Activated naive CD4-positive, alpha-beta T cell treated with anti-CD3 and anti-CD28 coated beads for 36 hours (primary cell): Measurements from ENCODE around the gene FBXL17. TPM values are rescaled to one million over a fixed set of nuclear protein-coding genes. Genes with fewer than 3 reads are reported as not detected.
A peak's percentile ranks its signal among the peaks of the same experiment; 100 is the strongest.

Experiments used
- CTCF ChIA-PET: fragments of 350-600 bp; sonication (Branson Sonifier 250); formaldehyde crosslinking; loops from one replicate; lab custom pipeline; 2021; ENCODE audit warnings: antibody characterized with exemption; lab: Charles Lee
- DNase-seq: peaks from one replicate; pipeline ENCODE4 v3.0.0-alpha.2; 2020
- H3K27ac Mint-ChIP-seq: one replicate; pipeline ENCODE4 v1.8.0; 2021; ENCODE audit warnings: mild to moderate bottlenecking, mixed read lengths
- H3K27me3 Mint-ChIP-seq: one replicate; pipeline ENCODE4 v1.8.0; 2021; ENCODE audit warnings: low read depth, mixed read lengths
- H3K36me3 Mint-ChIP-seq: one replicate; pipeline ENCODE4 v1.8.0; 2021; ENCODE audit warnings: low read depth, mixed read lengths
- H3K4me1 Mint-ChIP-seq: one replicate; pipeline ENCODE4 v1.8.0; 2021; ENCODE audit warnings: low read depth, mixed read lengths
- H3K4me3 Mint-ChIP-seq: one replicate; pipeline ENCODE4 v1.8.0; 2021; ENCODE audit warnings: mild to moderate bottlenecking, moderate library complexity, mixed read lengths
- H3K9me3 Mint-ChIP-seq: one replicate; pipeline ENCODE4 v1.8.0; 2021; ENCODE audit warnings: mixed read lengths
- intact Hi-C: fragments of 100-400 bp; cut with micrococcal nuclease; formaldehyde crosslinking; loops from one replicate; pipeline ENCODE4 v1.15.1; 2023
- total RNA-seq, 2 experiments: library from RNA; stranded (reverse); gene quantifications; one replicate each; pipeline ENCODE4 v1.2.3, GENCODE V29; 2021

FBXL17 gene
- total RNA-seq, 2 experiments from 2014 or later = 3.5 to 4.3 TPM

DNA sequence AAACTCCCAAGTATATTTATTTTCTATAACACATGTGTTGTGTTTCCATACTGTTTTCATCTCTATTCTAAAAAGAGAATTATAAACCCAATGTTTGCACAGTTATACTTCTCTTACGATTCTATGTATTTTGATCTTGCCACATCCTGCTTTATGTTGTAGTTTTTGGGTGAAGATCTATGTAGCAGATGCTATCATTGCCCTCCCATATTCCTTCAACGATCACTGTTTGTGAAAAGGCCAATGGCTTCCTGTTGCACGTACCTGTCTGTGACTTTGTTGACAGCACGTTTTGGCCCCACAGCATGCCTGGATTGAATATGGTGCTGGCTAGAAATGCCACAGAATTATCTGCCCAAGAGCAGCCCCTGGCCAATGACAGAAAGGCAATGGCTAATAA, 456.7 kb downstream of the FBXL17 start:
- intact Hi-C loops = no loop called here
- Mint-ChIP-seq H3K4me3 (no peak overlapping the region), H3K4me1 (peaks cover 18% of the 10 kb centered on the region), H3K36me3 (no peaks in the 10 kb centered on the region), H3K27ac (no peak overlapping the region), H3K9me3 (no peaks in the 10 kb centered on the region), H3K27me3 (no peaks in the 10 kb centered on the region)
- CTCF ChIA-PET = no interaction called here
- no peak for DNase-seq

DNA sequence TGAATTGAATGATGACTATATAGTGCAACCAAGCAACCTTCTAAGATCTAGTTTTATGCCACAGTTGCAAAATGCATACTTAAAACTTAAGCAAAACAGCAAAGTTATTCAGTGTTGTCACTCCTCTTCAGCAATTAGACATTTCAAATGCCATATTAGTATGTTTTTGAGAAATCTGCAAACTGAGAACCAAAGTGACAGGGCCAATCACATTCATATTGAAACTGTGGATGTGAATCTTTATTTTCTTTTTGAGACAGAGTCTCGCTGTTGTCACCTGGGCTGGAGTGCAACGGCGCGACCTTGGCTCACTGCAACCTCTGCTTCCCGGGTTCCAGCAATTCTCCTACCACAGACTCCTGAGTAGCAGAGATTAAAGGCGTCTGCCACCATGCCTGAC, 461.9 kb downstream of the FBXL17 start:
- CTCF ChIA-PET = no interaction called here
- Mint-ChIP-seq H3K4me1 (peaks cover 14% of the 10 kb centered on the region), H3K36me3 (peaks cover 2% of the 10 kb centered on the region), H3K27ac (no peak overlapping the region), H3K9me3 (no peaks in the 10 kb centered on the region), H3K4me3 (no peak overlapping the region), H3K27me3 (no peaks in the 10 kb centered on the region)
- intact Hi-C loops = loop anchor here (2.0 kb wide), 1 partner anchor 33 kb away; no protein-coding TSS in a partner anchor
- peak; percentile 29 for DNase-seq

DNA sequence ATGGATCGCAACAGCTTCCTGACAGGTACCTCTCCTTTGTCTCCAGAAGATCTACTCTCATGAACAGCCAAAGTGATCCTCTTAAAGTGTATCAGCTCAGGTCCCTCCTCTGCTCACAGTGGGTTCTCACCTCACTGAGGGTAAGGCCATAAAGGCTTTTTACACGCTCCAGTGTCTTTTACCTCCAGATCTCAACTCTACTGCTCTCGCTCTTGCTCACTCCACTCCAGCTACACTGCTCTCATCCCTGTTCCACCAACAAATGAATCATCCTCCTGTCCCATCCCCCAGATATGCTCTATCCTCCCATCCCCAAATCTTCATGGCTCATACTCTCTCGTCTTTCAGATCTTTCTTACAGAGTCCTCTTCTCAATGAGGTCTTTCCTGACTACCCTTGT, 462.5 kb downstream of the FBXL17 start:
- no peak for DNase-seq
- CTCF ChIA-PET = no interaction called here
- H3K36me3 Mint-ChIP-seq = peaks cover 2% of the 10 kb centered on the region
- no peaks in the 10 kb centered on the region for H3K27me3 Mint-ChIP-seq
- H3K27ac Mint-ChIP-seq = no peak overlapping the region
- no peaks in the 10 kb centered on the region for H3K9me3 Mint-ChIP-seq
- intact Hi-C loops = no loop called here
- no peak overlapping the region for H3K4me3 Mint-ChIP-seq
- H3K4me1 Mint-ChIP-seq = peaks cover 14% of the 10 kb centered on the region

DNA sequence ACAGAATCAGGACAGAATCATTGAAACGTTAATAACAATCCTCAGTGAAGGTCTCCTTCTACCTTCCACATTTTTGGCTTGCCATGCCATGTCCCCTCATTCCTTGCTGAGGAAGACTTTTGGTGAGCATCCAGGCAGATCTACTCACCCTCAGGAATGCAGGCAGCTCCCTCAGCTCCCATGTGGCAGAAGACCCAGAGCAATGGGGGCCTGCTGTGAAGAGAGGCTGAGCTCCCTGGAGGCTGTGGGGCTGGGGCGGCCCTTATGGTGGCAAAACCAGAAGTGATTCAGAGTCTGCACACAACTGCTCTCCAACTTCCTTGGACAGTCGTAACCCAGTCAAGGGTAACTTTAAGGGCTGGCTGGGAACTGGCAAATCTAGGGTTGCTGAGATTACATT, 463.9 kb downstream of the FBXL17 start:
- Mint-ChIP-seq H3K9me3 (no peaks in the 10 kb centered on the region), H3K36me3 (peaks cover 3% of the 10 kb centered on the region), H3K4me1 (peaks cover 14% of the 10 kb centered on the region), H3K27me3 (no peaks in the 10 kb centered on the region), H3K27ac (no peak overlapping the region), H3K4me3 (no peak overlapping the region)
- DNase-seq = no peak
- intact Hi-C loops = no loop called here
- CTCF ChIA-PET = no interaction called here

DNA sequence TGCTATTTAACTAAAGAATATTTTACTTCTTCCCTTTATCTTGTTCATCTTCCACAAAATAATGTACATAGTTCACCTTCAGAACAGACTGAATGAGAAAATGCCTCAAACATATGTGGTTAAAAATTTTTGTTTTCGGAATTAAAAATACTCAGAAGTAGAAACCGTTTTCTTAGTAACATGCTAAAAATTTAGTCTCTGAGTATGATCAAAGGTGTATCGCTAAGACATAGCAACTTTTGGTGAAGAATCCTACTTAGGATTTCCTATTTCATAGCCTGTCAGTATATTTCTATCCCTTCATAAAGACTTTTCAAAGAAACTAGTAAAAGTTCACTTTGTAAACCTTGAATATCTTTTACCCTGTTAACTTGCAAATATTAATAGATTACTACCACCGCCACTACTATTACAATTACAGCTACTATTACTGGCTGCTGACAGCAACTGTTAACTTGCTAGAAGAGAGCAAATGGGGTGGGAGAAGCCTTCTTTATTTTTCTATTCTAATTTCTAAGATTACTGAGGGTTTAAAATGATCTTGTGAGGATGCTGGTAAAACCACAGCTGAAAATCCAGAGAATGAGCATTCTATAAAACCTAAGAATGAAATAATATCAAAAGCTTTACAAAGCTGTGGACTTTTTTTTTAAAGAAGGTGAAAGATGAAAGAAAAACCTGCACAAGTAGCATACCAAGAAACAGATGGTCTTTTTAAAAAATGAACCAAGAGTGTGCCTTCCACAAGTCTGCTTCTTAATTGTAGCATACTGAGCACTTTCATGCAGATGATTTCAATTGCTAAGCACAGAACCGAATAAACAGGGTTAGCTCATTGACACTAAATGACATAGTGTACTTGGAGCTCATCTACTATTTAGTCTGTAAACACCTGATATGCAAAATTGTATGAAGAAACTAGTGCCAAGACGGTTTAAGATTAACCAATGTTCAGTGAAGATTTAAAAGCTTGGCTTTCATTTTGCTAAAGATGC, 464.9 kb downstream of the FBXL17 start:
- Mint-ChIP-seq H3K4me3 (no peak overlapping the region), H3K4me1 (peaks cover 14% of the 10 kb centered on the region), H3K27ac (no peak overlapping the region), H3K9me3 (no peaks in the 10 kb centered on the region), H3K27me3 (no peaks in the 10 kb centered on the region), H3K36me3 (peaks cover 3% of the 10 kb centered on the region)
- intact Hi-C loops = no loop called here
- CTCF ChIA-PET = interaction anchor here (0.7 kb wide), 1 partner anchor 87 kb away, joined by 3 read pairs; no protein-coding TSS in a partner anchor
- DNase-seq = no peak

DNA sequence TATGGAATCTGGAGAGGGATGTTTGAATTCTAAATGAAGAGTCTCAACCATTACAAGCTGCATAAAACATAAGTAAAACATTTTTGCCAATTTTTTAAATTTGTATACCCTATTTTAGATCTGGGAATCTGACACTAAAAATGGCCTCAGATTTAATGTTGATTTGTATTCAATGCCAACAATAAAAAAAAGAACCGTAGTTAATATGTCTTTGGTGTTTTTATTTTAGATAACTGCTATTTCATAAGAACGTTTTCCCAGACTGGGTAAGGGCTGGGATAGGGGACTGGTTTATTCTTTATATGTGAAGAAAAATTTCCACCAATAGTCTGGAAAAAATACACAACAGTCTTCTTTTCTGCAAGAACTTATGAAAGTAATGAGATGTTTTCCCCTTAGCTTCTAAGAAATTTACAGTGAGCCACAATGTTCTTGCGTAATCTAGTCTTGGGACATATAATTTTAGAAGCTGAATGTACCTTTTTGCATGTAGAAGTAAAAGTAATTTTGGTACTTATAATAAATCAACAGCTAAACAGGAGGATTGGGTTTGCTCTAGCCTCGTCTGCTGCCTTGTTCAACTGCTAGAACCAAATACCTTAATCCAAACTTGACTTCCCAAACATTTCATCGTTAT, 466.6 kb downstream of the FBXL17 start:
- Mint-ChIP-seq H3K4me1 (peaks cover 14% of the 10 kb centered on the region), H3K9me3 (no peaks in the 10 kb centered on the region), H3K27ac (no peak overlapping the region), H3K4me3 (no peak overlapping the region), H3K27me3 (no peaks in the 10 kb centered on the region), H3K36me3 (peaks cover 3% of the 10 kb centered on the region)
- intact Hi-C loops = no loop called here
- DNase-seq = no peak
- CTCF ChIA-PET = interaction anchor here (0.6 kb wide), 1 partner anchor 431 kb away, joined by 3 read pairs; no protein-coding TSS in a partner anchor

DNA sequence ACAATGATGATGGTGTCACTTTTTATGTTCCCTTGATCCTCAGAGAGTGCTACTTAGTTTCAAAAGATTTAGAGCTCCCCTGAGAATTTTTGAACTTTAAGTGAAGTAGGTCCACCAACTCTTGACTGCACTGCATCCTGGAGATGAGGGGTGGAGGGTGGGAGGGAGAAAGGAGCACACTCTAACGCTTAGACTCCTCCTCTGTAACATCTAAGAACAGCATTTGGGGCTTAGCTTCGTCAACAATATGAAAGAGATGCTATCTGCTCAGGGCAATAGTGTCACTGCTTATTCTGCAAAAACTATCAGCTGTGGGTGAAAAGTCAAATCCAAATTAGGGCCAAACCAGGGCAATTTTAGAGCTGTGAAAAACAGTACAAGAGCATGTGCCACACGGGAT, 468.4 kb downstream of the FBXL17 start:
- DNase-seq = no peak
- Mint-ChIP-seq H3K9me3 (peaks cover 3% of the 10 kb centered on the region), H3K27me3 (no peaks in the 10 kb centered on the region), H3K4me3 (no peak overlapping the region), H3K36me3 (peaks cover 4% of the 10 kb centered on the region), H3K4me1 (peaks cover 4% of the 10 kb centered on the region), H3K27ac (no peak overlapping the region)
- CTCF ChIA-PET = no interaction called here
- intact Hi-C loops = no loop called here

DNA sequence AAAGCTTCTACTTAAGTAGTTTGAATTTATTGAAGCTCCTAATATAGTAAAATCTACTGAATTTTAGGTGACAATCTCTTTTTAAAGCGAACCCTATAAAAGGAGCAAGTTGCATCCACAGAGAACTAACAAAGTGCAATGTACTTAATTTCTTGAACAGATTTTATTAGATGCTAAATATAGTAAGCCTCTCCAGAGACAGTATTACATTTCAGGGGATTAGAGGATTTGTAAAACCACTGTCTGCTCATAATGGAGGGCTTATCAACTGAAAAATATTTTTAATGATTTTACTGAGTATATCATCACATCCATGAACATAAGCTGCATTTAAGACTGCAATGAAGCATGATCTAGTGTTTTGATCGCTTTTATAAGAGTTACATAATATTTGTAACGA, 481.2 kb downstream of the FBXL17 start:
- no peaks in the 10 kb centered on the region for H3K4me1 Mint-ChIP-seq
- peaks cover 9% of the 10 kb centered on the region for H3K36me3 Mint-ChIP-seq
- no peaks in the 10 kb centered on the region for H3K27me3 Mint-ChIP-seq
- DNase-seq = no peak
- H3K9me3 Mint-ChIP-seq = no peaks in the 10 kb centered on the region
- CTCF ChIA-PET = no interaction called here
- H3K4me3 Mint-ChIP-seq = no peak overlapping the region
- intact Hi-C loops = no loop called here
- no peak overlapping the region for H3K27ac Mint-ChIP-seq

DNA sequence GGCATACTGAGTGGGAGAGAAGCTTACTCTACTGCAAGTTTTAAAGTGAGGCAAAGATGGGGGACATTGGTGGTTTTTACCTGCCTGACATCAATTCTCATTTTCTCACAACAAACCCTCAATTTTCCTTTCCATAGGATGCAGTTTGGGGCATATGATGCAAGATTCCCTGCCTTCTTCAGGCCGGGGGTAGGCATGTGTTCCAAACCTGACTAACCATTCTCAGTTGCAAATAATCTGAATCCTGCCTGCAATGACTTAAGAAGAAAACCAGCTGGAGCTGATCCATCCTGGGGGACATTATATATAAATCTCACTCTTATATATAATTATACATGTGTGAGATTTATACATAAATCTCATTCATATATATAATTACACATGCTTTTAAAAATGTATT, 487.5 kb downstream of the FBXL17 start:
- intact Hi-C loops = no loop called here
- no peak for DNase-seq
- peaks cover 2% of the 10 kb centered on the region for H3K4me1 Mint-ChIP-seq
- peaks cover 5% of the 10 kb centered on the region for H3K36me3 Mint-ChIP-seq
- CTCF ChIA-PET = no interaction called here
- H3K4me3 Mint-ChIP-seq = no peak overlapping the region
- no peak overlapping the region for H3K27ac Mint-ChIP-seq
- no peaks in the 10 kb centered on the region for H3K9me3 Mint-ChIP-seq
- no peaks in the 10 kb centered on the region for H3K27me3 Mint-ChIP-seq

DNA sequence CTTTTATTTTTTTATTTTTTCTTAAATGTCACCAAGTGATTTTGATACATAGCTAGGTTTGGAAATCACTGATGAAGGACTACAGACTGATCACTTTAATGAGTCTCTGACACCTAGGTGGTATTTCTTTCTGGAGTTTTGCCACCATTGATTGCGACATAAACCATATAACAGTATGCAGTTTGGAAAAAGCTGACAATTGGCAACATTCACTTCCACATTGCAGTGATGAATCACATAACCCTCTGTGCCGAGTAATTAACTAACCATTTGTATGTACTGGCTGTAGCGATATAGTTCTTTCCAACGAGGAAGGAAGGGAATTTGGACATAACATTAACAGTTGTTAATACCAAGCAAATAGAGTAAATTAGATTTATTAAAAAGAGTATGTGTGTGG, 488.3 kb downstream of the FBXL17 start:
- Mint-ChIP-seq H3K9me3 (no peaks in the 10 kb centered on the region), H3K27ac (no peak overlapping the region), H3K27me3 (no peaks in the 10 kb centered on the region), H3K36me3 (no peaks in the 10 kb centered on the region), H3K4me1 (peaks cover 2% of the 10 kb centered on the region), H3K4me3 (no peak overlapping the region)
- no peak for DNase-seq
- intact Hi-C loops = no loop called here
- CTCF ChIA-PET = no interaction called here

DNA sequence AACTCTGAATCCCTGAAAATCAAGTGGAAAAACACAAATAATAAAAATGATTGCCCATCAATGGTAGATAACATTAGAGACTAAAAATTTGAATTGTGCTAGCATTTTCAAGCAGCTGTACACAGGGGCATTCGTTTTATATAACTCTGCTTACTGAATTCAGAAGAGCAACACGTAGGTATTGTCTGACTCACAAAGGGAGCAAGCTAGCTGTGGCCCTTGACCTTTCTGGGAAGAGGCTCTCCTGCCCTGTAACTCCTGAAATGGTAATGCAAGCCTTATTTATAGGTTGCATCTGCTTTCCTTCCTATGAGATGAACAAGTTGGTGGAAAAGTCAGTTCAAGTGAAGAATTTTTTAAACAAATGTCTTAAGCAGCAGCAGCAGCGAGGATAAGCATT, 492.5 kb downstream of the FBXL17 start:
- CTCF ChIA-PET = no interaction called here
- H3K9me3 Mint-ChIP-seq = no peaks in the 10 kb centered on the region
- no peak overlapping the region for H3K4me3 Mint-ChIP-seq
- H3K4me1 Mint-ChIP-seq = peaks cover 19% of the 10 kb centered on the region
- H3K36me3 Mint-ChIP-seq = no peaks in the 10 kb centered on the region
- no peaks in the 10 kb centered on the region for H3K27me3 Mint-ChIP-seq
- no peak overlapping the region for H3K27ac Mint-ChIP-seq
- DNase-seq = no peak
- intact Hi-C loops = no loop called here

DNA sequence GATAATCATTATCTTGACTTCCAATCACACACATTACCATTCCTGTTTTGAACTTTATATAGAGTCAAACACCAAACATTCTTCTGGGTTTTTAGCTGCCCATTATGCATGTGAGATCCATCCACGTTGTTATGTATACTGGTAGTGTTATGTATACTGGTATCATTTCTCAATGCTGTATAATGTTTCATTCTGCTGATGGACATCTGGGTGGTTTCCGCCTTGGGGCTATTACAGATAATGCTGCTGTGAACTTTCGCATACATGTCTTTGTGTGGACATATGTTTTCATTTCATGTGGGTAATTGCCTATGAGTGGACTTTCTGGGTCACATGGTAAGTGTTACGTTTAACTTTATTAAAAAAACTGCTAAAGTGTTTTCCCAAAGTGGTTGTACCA, 493.4 kb downstream of the FBXL17 start:
- H3K9me3 Mint-ChIP-seq = no peaks in the 10 kb centered on the region
- no peak for DNase-seq
- intact Hi-C loops = no loop called here
- CTCF ChIA-PET = no interaction called here
- no peak overlapping the region for H3K27ac Mint-ChIP-seq
- no peaks in the 10 kb centered on the region for H3K36me3 Mint-ChIP-seq
- H3K4me1 Mint-ChIP-seq = peaks cover 19% of the 10 kb centered on the region
- H3K27me3 Mint-ChIP-seq = no peaks in the 10 kb centered on the region
- no peak overlapping the region for H3K4me3 Mint-ChIP-seq
